Measurements from ENCODE around the gene MSMB.

DNA sequence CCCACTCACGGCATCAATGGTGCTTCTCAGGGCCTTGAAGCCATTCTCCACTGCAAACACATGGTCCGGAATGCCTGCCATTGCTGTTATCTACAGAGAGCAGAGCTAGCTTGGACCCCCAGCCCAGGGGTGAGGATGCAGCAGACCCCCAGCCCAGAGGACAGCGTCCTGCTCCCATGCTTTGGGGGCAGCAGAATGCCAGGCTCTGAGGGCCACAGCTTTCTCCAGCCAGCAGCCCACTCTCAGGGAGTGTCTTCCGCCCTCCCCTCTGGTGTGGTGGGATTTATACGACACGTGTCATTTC, 48.1 kb upstream of the MSMB start:
- TF ChIP-seq, protein P1, sequence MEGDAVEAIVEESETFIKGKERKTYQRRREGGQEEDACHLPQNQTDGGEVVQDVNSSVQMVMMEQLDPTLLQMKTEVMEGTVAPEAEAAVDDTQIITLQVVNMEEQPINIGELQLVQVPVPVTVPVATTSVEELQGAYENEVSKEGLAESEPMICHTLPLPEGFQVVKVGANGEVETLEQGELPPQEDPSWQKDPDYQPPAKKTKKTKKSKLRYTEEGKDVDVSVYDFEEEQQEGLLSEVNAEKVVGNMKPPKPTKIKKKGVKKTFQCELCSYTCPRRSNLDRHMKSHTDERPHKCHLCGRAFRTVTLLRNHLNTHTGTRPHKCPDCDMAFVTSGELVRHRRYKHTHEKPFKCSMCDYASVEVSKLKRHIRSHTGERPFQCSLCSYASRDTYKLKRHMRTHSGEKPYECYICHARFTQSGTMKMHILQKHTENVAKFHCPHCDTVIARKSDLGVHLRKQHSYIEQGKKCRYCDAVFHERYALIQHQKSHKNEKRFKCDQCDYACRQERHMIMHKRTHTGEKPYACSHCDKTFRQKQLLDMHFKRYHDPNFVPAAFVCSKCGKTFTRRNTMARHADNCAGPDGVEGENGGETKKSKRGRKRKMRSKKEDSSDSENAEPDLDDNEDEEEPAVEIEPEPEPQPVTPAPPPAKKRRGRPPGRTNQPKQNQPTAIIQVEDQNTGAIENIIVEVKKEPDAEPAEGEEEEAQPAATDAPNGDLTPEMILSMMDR (IDR thresholded peaks at IDR 0.05): no peak
- TF ChIP-seq POLR2A (IDR thresholded peaks at IDR 0.05): no peak
